ENCODE measurements around the gene UNC5B.

Gene UNC5B

DNA sequence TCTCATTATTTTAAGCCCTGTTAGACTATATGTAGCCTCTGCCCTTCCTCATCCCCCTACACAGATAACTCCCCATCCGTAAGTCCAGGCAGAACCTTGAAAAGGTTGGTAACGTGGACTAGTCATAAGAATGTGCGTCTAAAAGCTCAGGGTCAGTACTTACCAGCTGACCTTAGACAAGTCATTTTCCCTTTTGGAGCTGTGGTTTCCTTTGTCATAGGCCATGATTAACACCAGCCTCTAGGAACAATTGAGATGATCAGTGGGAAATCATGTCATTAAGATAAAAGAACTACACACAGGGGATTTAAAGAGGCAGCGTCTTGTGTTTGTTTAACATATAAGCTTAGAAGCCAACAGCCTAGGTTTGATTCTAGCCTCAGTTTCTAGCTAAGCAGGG is 6.9 kb upstream of the UNC5B start:
- TF ChIP-seq, protein P1, sequence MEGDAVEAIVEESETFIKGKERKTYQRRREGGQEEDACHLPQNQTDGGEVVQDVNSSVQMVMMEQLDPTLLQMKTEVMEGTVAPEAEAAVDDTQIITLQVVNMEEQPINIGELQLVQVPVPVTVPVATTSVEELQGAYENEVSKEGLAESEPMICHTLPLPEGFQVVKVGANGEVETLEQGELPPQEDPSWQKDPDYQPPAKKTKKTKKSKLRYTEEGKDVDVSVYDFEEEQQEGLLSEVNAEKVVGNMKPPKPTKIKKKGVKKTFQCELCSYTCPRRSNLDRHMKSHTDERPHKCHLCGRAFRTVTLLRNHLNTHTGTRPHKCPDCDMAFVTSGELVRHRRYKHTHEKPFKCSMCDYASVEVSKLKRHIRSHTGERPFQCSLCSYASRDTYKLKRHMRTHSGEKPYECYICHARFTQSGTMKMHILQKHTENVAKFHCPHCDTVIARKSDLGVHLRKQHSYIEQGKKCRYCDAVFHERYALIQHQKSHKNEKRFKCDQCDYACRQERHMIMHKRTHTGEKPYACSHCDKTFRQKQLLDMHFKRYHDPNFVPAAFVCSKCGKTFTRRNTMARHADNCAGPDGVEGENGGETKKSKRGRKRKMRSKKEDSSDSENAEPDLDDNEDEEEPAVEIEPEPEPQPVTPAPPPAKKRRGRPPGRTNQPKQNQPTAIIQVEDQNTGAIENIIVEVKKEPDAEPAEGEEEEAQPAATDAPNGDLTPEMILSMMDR (IDR thresholded peaks at IDR 0.05; ENCODE audit: low read depth, low read length, missing control alignments) = no peak
- no peak for DNase-seq (ENCODE audit: low read depth)
- H3K4me3 ChIP-seq (ENCODE audit: low read depth, low read length) = no peak overlapping the region

DNA sequence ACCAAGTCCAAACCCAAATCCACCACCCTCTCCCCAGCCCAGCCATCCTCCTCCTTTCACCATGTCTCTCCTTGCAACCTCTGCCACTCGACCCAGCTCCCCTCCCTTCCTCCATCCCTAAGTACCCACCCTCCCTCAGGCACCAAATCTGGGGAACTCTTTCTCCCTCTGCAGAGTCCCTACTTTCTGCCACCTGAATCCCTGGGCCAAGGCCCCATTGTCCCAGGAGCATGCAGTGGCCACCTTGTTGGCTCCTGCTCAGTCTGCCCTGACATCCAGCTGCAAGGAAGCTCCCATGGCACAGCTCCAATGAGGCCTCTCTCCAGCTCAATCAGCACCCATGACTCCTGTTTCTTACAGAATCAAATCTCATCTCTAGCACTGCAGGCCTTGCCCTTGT is 5.5 kb upstream of the UNC5B start:
- TF ChIP-seq, protein P1 (IDR thresholded peaks at IDR 0.05; ENCODE audit: low read depth, low read length, missing control alignments) = no peak
- no peak for DNase-seq (ENCODE audit: low read depth)
- no peak overlapping the region for H3K4me3 ChIP-seq (ENCODE audit: low read depth, low read length)

DNA sequence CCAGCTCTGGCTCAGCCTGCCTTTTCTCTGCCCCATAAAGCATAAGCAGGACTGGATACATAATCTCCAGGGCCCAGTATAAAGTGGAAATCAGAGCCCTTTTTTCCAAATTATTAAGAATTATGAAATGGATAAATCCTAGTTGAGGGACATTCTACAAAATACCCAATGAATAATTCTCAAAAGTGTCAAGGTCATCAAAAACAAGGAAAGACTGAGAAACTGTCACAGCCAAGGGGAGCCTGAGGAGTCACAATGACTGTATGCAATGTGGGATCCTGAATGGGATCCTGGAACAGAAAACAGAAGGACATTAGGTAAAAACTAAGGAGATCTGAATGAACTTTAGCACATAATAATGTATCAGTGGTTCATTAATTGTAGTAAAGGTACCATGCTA is 4.8 kb upstream of the UNC5B start:
- no peak overlapping the region for H3K4me3 ChIP-seq (ENCODE audit: low read depth, low read length)
- TF ChIP-seq, protein P1 (IDR thresholded peaks at IDR 0.05; ENCODE audit: low read depth, low read length, missing control alignments) = no peak
- no peak for DNase-seq (ENCODE audit: low read depth)

DNA sequence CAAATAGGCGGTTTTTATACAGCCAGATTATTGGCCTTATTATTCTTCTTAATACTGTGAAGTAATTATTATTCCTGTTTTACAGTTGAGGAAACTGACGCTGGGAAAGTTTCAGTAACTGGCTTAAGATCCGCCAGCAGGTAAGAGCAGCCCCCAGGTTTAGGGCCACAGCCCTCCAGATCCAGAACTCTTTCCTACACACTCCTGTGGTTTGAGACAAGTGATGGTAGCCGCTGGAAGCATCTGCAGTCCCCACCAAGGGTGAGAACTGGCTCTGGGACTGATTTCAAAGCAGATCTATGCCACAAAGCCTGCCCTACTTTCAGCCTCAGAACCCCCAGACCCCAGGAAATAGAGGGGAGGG is 3.0 kb upstream of the UNC5B start:
- no peak overlapping the region for H3K4me3 ChIP-seq (ENCODE audit: low read depth, low read length)
- TF ChIP-seq, protein P1 (IDR thresholded peaks at IDR 0.05; ENCODE audit: low read depth, low read length, missing control alignments) = no peak
- DNase-seq (ENCODE audit: low read depth) = no peak

DNA sequence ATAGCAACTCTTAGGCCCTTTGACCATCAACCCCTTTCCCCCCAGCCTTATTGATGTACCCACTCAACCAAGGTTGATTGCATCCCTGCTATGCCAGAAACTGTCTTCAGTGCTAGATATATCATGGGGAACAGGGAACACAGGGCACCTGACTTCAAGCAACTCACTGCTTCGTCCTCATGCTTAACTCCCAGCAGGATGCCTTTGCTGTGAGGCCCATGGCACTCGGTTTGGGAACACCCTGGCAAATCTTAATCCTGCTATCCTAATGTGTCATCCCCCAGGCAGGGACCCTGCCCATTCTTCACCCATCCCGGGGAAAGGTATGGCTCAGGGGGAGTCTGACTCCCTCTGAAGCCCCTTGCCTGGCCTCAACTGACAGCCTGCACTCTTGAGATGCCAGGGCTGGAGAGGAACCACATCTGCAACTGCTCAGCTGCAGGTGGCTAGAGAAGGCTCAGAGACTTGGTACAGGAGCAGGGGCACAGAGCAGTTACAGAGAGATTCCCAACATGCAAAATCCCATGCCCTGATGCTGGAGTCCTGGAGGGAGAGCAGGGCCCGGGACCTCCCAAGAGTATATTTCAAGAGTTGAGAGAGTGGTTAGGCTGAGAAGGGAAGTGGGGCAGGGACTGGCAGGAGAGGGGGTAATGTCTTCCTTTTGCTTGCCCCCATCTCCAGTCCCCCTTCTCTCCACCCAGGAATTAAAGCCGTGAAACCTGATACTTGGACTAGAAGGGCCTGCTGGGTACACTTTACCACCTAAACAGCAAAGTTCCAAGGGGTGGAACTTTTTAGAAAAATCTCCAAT is 2.4 kb upstream of the UNC5B start:
- no peak for DNase-seq (ENCODE audit: low read depth)
- H3K4me3 ChIP-seq (ENCODE audit: low read depth, low read length) = no peak overlapping the region
- TF ChIP-seq, protein P1 (IDR thresholded peaks at IDR 0.05; ENCODE audit: low read depth, low read length, missing control alignments) = no peak

DNA sequence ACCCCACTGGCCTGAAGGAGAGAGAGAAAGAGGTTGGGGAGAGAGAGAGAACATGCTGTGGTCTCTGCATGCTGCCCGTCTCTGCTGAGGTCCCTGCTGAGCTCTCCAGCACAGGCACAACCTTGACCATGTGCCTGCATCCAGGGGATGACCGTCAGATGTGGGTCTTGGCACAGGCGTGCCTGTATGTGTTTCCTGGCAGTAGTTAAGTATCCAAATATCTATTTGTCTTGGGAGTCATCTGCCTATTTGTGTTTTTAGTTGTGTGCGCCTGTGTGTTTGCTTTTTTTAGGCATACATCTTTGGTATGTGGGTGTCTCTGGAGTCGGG is 1.9 kb upstream of the UNC5B start:
- DNase-seq (ENCODE audit: low read depth) = no peak
- TF ChIP-seq, protein P1 (IDR thresholded peaks at IDR 0.05; ENCODE audit: low read depth, low read length, missing control alignments) = no peak
- no peak overlapping the region for H3K4me3 ChIP-seq (ENCODE audit: low read depth, low read length)

DNA sequence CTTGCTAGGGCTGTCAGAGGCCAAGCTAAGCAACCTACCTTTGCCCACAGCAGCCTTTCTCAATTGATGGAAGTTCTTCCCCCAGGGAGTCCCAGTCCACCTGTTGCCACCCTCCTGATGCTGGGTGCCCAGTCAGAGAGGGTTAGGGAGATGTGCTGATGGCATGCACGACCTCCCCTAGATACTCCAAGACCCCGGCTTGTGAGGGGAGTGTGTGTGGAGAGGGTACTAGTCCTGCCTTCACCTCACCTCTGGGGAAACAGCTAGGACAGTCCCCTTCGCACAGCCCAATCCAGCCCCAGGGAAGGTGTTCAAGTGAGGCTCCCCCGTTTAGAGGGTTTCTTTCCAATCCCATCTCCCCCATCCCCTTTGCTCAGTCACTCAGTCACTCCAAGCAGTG is 1.3 kb upstream of the UNC5B start:
- TF ChIP-seq, protein P1 (IDR thresholded peaks at IDR 0.05; ENCODE audit: low read depth, low read length, missing control alignments) = no peak
- no peak for DNase-seq (ENCODE audit: low read depth)
- H3K4me3 ChIP-seq (ENCODE audit: low read depth, low read length) = no peak overlapping the region
